B cell (primary cell): Measurements from ENCODE around the gene WDR5. TPM values are rescaled to one million over a fixed set of nuclear protein-coding genes. Genes with fewer than 3 reads are reported as not detected.

Experiments
- ATAC-seq: fragments of 200-7000 bp; cut with Tn5 transposase; one replicate; pipeline ENCODE4 v1.10.0; 2021; ENCODE audit warnings: low read depth, mild to moderate bottlenecking, moderate number of reproducible peaks, moderate library complexity
- CTCF ChIA-PET: fragments of 350-600 bp; sonication (Branson Sonifier 250); formaldehyde crosslinking; loops from one replicate; lab custom pipeline; 2021; ENCODE audit warnings: antibody characterized with exemption, inconsistent platforms; lab: Charles Lee
- POLR2A ChIA-PET: fragments of 350-600 bp; sonication (Branson Sonifier 250); formaldehyde crosslinking; loops from one replicate; lab custom pipeline; 2021; ENCODE audit warnings: antibody characterized with exemption; lab: Charles Lee
- DNase-seq: peaks from one replicate; pipeline ENCODE4 v3.0.0; 2013
- H2AFZ ChIP-seq: 2 replicates; pipeline ENCODE4 v1.6.1; 2012; ENCODE audit warnings: mild to moderate bottlenecking, low read depth, low read length; ENCODE audit not compliant: insufficient read depth, poor library complexity, severe bottlenecking
- H3K27ac ChIP-seq, 2 donors: 1 replicate in 1 of 2; 2 replicates in 1 of 2; pipeline ENCODE4 v1.5.1; 2012 to 2013; ENCODE audit warnings: low read length in 2 of 2, mild to moderate bottlenecking in 2 of 2, moderate library complexity in 1 of 2
- H3K27me3 ChIP-seq, 4 experiments: fragments of 200-600 bp in 1 of 4; sonication (generic) in 1 of 4; replicated peaks in 1 of 4; 1 replicate in 2 of 4; 2 replicates in 2 of 4; pipeline versions ENCODE4 v1.6.1 to v1.7.0; 2013 to 2016; ENCODE audit warnings: low read length in 3 of 4, mild to moderate bottlenecking in 2 of 4, mixed read lengths in 1 of 4, moderate library complexity in 1 of 4; ENCODE audit not compliant: insufficient read depth in 4 of 4, control insufficient read depth in 3 of 4; ENCODE audit errors: control extremely low read depth in 1 of 4
- H3K36me3 ChIP-seq, 2 experiments: replicated peaks in 1 of 2; 1 replicate in 1 of 2; 2 replicates in 1 of 2; pipeline versions ENCODE4 v1.6.1 to v1.7.1; 2013; ENCODE audit warnings: low read length in 1 of 2; ENCODE audit not compliant: insufficient read depth in 2 of 2, control insufficient read depth in 1 of 2; ENCODE audit errors: control extremely low read depth in 1 of 2, extremely low read depth in 1 of 2
- H3K4me1 ChIP-seq, 2 donors: fragments of 200-600 bp in 1 of 2; sonication (generic) in 1 of 2; 1 replicate in 1 of 2; 2 replicates in 1 of 2; pipeline versions ENCODE4 v1.5.1 to v1.6.1; 2013 to 2017; ENCODE audit warnings: low read length in 2 of 2; ENCODE audit not compliant: control insufficient read depth in 2 of 2, insufficient read depth in 2 of 2
- H3K4me2 ChIP-seq: replicated peaks from 2 replicates; pipeline ENCODE3; 2012; ENCODE audit warnings: mild to moderate bottlenecking, low read depth, low read length; ENCODE audit not compliant: poor library complexity, severe bottlenecking
- H3K4me3 ChIP-seq, 5 experiments: fragments of 200-600 bp in 1 of 5; sonication (generic) in 1 of 5; 1 replicate in 3 of 5; 2 replicates in 2 of 5; pipeline versions ENCODE4 v1.5.1 to v1.7.0; 2011 to 2016; ENCODE audit warnings: low read length in 4 of 5, mild to moderate bottlenecking in 4 of 5, low read depth in 2 of 5, control low read depth in 1 of 5, moderate library complexity in 1 of 5; ENCODE audit not compliant: insufficient read depth in 1 of 5; ENCODE audit errors: control extremely low read depth in 1 of 5, extremely low read depth in 1 of 5
- H3K79me2 ChIP-seq: fragments of 200-600 bp; sonication (generic); one replicate; pipeline ENCODE4 v1.6.0; 2016; ENCODE audit warnings: low read length; ENCODE audit not compliant: control insufficient read depth, insufficient read depth
- H3K9ac ChIP-seq: fragments of 200-600 bp; sonication (generic); 2 replicates; pipeline ENCODE4 v1.6.1; 2017; ENCODE audit warnings: mild to moderate bottlenecking, low read length, moderate library complexity
- H3K9me3 ChIP-seq, 3 donors: one replicate each; pipeline versions ENCODE4 v1.6.1 to v1.7.1; 2013; ENCODE audit warnings: low read length in 2 of 3; ENCODE audit not compliant: control insufficient read depth in 2 of 3, insufficient read depth in 1 of 3; ENCODE audit errors: control extremely low read depth in 1 of 3
- H4K20me1 ChIP-seq: 2 replicates; pipeline ENCODE4 v1.6.0; 2012; ENCODE audit warnings: mild to moderate bottlenecking, low read length; ENCODE audit not compliant: insufficient read depth, control insufficient read depth, poor library complexity, severe bottlenecking
- H3K27ac Mint-ChIP-seq: one replicate; pipeline ENCODE4 v1.8.0; 2021; ENCODE audit warnings: mixed read lengths
- H3K27me3 Mint-ChIP-seq: one replicate; pipeline ENCODE4 v1.8.0; 2021; ENCODE audit warnings: mixed read lengths
- H3K4me1 Mint-ChIP-seq: one replicate; pipeline ENCODE4 v1.8.0; 2021; ENCODE audit warnings: mixed read lengths
- H3K4me3 Mint-ChIP-seq: one replicate; pipeline ENCODE4 v1.8.0; 2021; ENCODE audit warnings: mixed read lengths
- H3K9me3 Mint-ChIP-seq: one replicate; pipeline ENCODE4 v1.8.0; 2022; ENCODE audit warnings: mixed read lengths; ENCODE audit not compliant: insufficient read depth
- CTCF ChIP-seq: fragments of 200-600 bp; IDR thresholded peaks from one replicate; pipeline ENCODE4 v1.8.0; 2022; ENCODE audit warnings: antibody characterized with exemption, mild to moderate bottlenecking
- EZH2 ChIP-seq: IDR thresholded peaks from 2 replicates; pipeline ENCODE4 v1.6.1; 2012; ENCODE audit warnings: borderline replicate concordance, low read depth, mild to moderate bottlenecking, moderate library complexity, low read length; ENCODE audit not compliant: insufficient read depth, poor library complexity, severe bottlenecking
- WGBS: methylation state at CpG from one replicate; pipeline ENCODE4 v1.1.5; 2013; ENCODE audit warnings: missing lambda C conversion rate; ENCODE audit not compliant: insufficient coverage; 5-methylcytosine and 5-hydroxymethylcytosine counted together
- intact Hi-C: fragments of 100-400 bp; cut with micrococcal nuclease; formaldehyde crosslinking; loops from one replicate; pipeline ENCODE4 v1.10.0; 2022
- polyA plus RNA-seq: library from polyadenylated mRNA; depleted of rRNA; stranded (reverse); fragments of >200 nt; gene quantifications from 2 replicates; pipeline ENCODE4 v1.2.3, GENCODE V29; 2012
- total RNA-seq, 2 donors: library from RNA; stranded (reverse); fragments of 120-200 nt in 1 of 2; gene quantifications; 1 replicate in 1 of 2; 2 replicates in 1 of 2; pipeline versions ENCODE4 v1.2.3 to v1.2.4, GENCODE V29; 2013 to 2022

Gene WDR5
- total and polyA plus RNA-seq, 2 donors (not counting 1 experiment from before 2014, with no cell fraction given) = 18.0 to 23.8 TPM

GRCh38 chr9:134164879-134165278, 29.0 kb downstream of the WDR5 start:
- no peaks in the 10 kb centered on the region for H3K36me3 ChIP-seq
- Mint-ChIP-seq H3K9me3 (no peaks in the 10 kb centered on the region), H3K27me3 (no peaks in the 10 kb centered on the region), H3K27ac (no peak overlapping the region), H3K4me1 (peaks cover 12% of the 10 kb centered on the region), H3K4me3 (no peak overlapping the region)
- DNase-seq = no peak
- no peak overlapping the region for H3K4me3 ChIP-seq
- no peak for ATAC-seq
- no peak overlapping the region for H3K27ac ChIP-seq
- TF ChIP-seq EZH2 = no peak
- no peak for TF ChIP-seq CTCF
- peaks cover 9 to 13% of the 10 kb centered on the region in 2 donors for H3K4me1 ChIP-seq
- ChIA-PET CTCF (interaction anchor here (0.7 to 1.9 kb wide), 5 partner anchors 27 to 284 kb away, joined by 3 to 11 read pairs (median 3); no protein-coding TSS in a partner anchor), POLR2A (interaction anchor here (0.7 to 1.8 kb wide), 6 partner anchors 29 to 343 kb away, joined by 3 to 8 read pairs (median 4); partner anchors contain the start of gene WDR5)
- no peaks in the 10 kb centered on the region for H3K27me3 ChIP-seq
- H3K9ac ChIP-seq = no peak overlapping the region
- H3K79me2 ChIP-seq = no peaks in the 10 kb centered on the region
- intact Hi-C loops = loop anchor here (1.0 to 2.0 kb wide), 2 partner anchors 30 to 160 kb away; no protein-coding TSS in a partner anchor
- peak overlapping the region; percentile 98 for H3K4me2 ChIP-seq
- under 1% methylated on average over 50 of the region's 50 CpGs for WGBS
- peaks cover 0 to 7% (median 2%) of the 10 kb centered on the region in 3 donors for H3K9me3 ChIP-seq
- no peaks in the 10 kb centered on the region for H4K20me1 ChIP-seq
- H2AFZ ChIP-seq = no peak overlapping the region
